Activated CD8-positive, alpha-beta memory T cell treated with anti-CD3 and anti-CD28 coated beads for 36 hours (primary cell): Measurements from ENCODE around the gene CHTOP. TPM values are rescaled to one million over a fixed set of nuclear protein-coding genes. Genes with fewer than 3 reads are reported as not detected.
"Not testable (repeated sequence)": the region's sequence is repeated elsewhere in the genome, so short reads cannot be mapped to it uniquely, and the experiment has no call there.

Source experiments
- CTCF ChIA-PET: fragments of 350-600 bp; sonication (Branson Sonifier 250); formaldehyde crosslinking; loops from one replicate; lab custom pipeline; 2021; ENCODE audit warnings: antibody characterized with exemption; lab: Charles Lee
- POLR2A ChIA-PET: fragments of 350-600 bp; sonication (Branson Sonifier 250); formaldehyde crosslinking; loops from one replicate; lab custom pipeline; 2021; ENCODE audit warnings: antibody characterized with exemption; lab: Charles Lee
- total RNA-seq, 2 experiments: library from RNA; stranded (reverse); gene quantifications; one replicate each; pipeline ENCODE4 v1.2.3, GENCODE V29; 2021

Gene CHTOP
- total RNA-seq, 2 experiments from 2014 or later = 90.4 to 93.0 TPM

GRCh38 chr1:153646672-153647345 lies 12.9 kb downstream of the CHTOP start:
- ChIA-PET CTCF (no interaction called here), POLR2A (interaction anchor here (2.6 kb wide), 1 partner anchor 12 kb away, joined by 10 read pairs; the partner anchor contains the start of gene CHTOP)

- CTCF ChIA-PET = interaction anchor here (1.2 kb wide), 1 partner anchor 13 kb away, joined by 5 read pairs; the partner anchor contains the start of gene CHTOP
- POLR2A ChIA-PET = interaction anchor here (0.6 to 2.6 kb wide), 2 partner anchors 13 to 141 kb away, joined by 4 to 10 read pairs; partner anchors contain the start of gene CHTOP
Observed at GRCh38 chr1:153647346-153647714, 13.5 kb downstream of the CHTOP start.

- ChIA-PET CTCF (interaction anchor here (0.6 to 1.2 kb wide), 3 partner anchors 14 to 137 kb away, joined by 3 to 5 read pairs (median 3); partner anchors contain the start of gene CHTOP), POLR2A (interaction anchor here (0.6 to 2.6 kb wide), 4 partner anchors 9 to 142 kb away, joined by 3 to 10 read pairs (median 4); partner anchors contain the start of gene CHTOP)
Observed at GRCh38 chr1:153648000-153648643, 14.3 kb downstream of the CHTOP start.

- POLR2A ChIA-PET = interaction anchor here (0.8 to 2.6 kb wide), 3 partner anchors 10 to 14 kb away, joined by 3 to 10 read pairs (median 4); partner anchors contain the start of genes CHTOP and SNAPIN
- CTCF ChIA-PET = interaction anchor here (0.8 to 0.9 kb wide), 2 partner anchors 14 to 138 kb away, joined by 3 read pairs; no protein-coding TSS in a partner anchor
Observed at GRCh38 chr1:153649137-153649862, 15.4 kb downstream of the CHTOP start.

- ChIA-PET POLR2A (interaction anchor here (0.8 kb wide), 1 partner anchor 9 kb away, joined by 3 read pairs; the partner anchor contains the start of gene SNAPIN), CTCF (interaction anchor here (0.8 kb wide), 1 partner anchor 15 kb away, joined by 3 read pairs; no protein-coding TSS in a partner anchor)
Observed at GRCh38 chr1:153649863-153650235, 16.0 kb downstream of the CHTOP start.

GRCh38 chr1:153651771-153652170 lies 17.9 kb downstream of the CHTOP start:
- CTCF ChIA-PET = interaction anchor here (1.2 kb wide), 1 partner anchor 23 kb away, joined by 3 read pairs; no protein-coding TSS in a partner anchor

GRCh38 chr1:153652805-153653500 lies 19.1 kb downstream of the CHTOP start:
- POLR2A ChIA-PET = interaction anchor here (1.9 kb wide), 1 partner anchor 18 kb away, joined by 6 read pairs; the partner anchor contains the start of gene CHTOP
- CTCF ChIA-PET = interaction anchor here (1.2 kb wide), 1 partner anchor 22 kb away, joined by 3 read pairs; no protein-coding TSS in a partner anchor

More at GRCh38 chr1:153651771-153652170, 17.9 kb downstream of the CHTOP start:
- POLR2A ChIA-PET = interaction anchor here (1.9 kb wide), 1 partner anchor 17 kb away, joined by 6 read pairs; the partner anchor contains the start of gene CHTOP

GRCh38 chr1:153655333-153655732 lies 21.5 kb downstream of the CHTOP start:
- CTCF ChIA-PET = no interaction called here
- POLR2A ChIA-PET = interaction anchor here (0.5 kb wide), 1 partner anchor 10 kb away, joined by 3 read pairs; no protein-coding TSS in a partner anchor

GRCh38 chr1:153658400-153659174 lies 24.7 kb downstream of the CHTOP start, which contains the start of gene SNAPIN:
SNAPIN (plus strand) TSS chr1:153658703; CDS start chr1:153658744, 41 bp downstream.
- ChIA-PET POLR2A (interaction anchor here (0.7 to 1.4 kb wide), 5 partner anchors 9 to 123 kb away, joined by 3 to 10 read pairs (median 3); partner anchors contain the start of genes CHTOP and ILF2), CTCF (interaction anchor here (1.0 kb wide), 1 partner anchor 148 kb away, joined by 3 read pairs; no protein-coding TSS in a partner anchor)

GRCh38 chr1:153659175-153659534 lies 25.3 kb downstream of the CHTOP start:
- CTCF ChIA-PET = interaction anchor here (1.0 kb wide), 1 partner anchor 149 kb away, joined by 3 read pairs; no protein-coding TSS in a partner anchor
- POLR2A ChIA-PET = interaction anchor here (0.9 to 1.4 kb wide), 4 partner anchors 10 to 122 kb away, joined by 3 to 10 read pairs (median 3); partner anchors contain the start of genes CHTOP and ILF2

GRCh38 chr1:153659656-153660055 lies 25.8 kb downstream of the CHTOP start:
- ChIA-PET POLR2A (interaction anchor here (1.2 to 1.4 kb wide), 3 partner anchors 11 to 121 kb away, joined by 3 to 10 read pairs (median 3); partner anchors contain the start of genes CHTOP and ILF2), CTCF (no interaction called here)

GRCh38 chr1:153661111-153661708 lies 27.3 kb downstream of the CHTOP start:
- CTCF ChIA-PET = interaction anchor here (0.7 to 1.6 kb wide), 2 partner anchors 9 to 151 kb away, joined by 3 read pairs; no protein-coding TSS in a partner anchor

GRCh38 chr1:153662269-153662668 lies 28.4 kb downstream of the CHTOP start:
- ChIA-PET CTCF (no interaction called here), POLR2A (no interaction called here)

More at GRCh38 chr1:153661111-153661708, 27.3 kb downstream of the CHTOP start:
- POLR2A ChIA-PET = interaction anchor here (0.6 kb wide), 2 partner anchors 1533 to 1874 kb away, joined by 4 read pairs; no protein-coding TSS in a partner anchor

- CTCF ChIA-PET = interaction anchor here (1.0 kb wide), 1 partner anchor 24 kb away, joined by 3 read pairs; no protein-coding TSS in a partner anchor
- POLR2A ChIA-PET = no interaction called here
Observed at GRCh38 chr1:153663211-153663610, 29.3 kb downstream of the CHTOP start.

GRCh38 chr1:153667439-153667838 lies 33.6 kb downstream of the CHTOP start:
- POLR2A ChIA-PET = interaction anchor here (0.6 kb wide), 1 partner anchor 230 kb away, joined by 3 read pairs; no protein-coding TSS in a partner anchor
- CTCF ChIA-PET = interaction anchor here (0.7 to 1.2 kb wide), 2 partner anchors 10 to 157 kb away, joined by 3 to 4 read pairs; partner anchors contain the start of gene NPR1

- CTCF ChIA-PET = not testable (repeated sequence)
Observed at GRCh38 chr1:153668672-153669071, 34.8 kb downstream of the CHTOP start.

More at GRCh38 chr1:153668672-153669071, 34.8 kb downstream of the CHTOP start:
- POLR2A ChIA-PET = interaction anchor here (0.9 kb wide), 1 partner anchor 30 kb away, joined by 3 read pairs; no protein-coding TSS in a partner anchor
